HepG2 (cell line): ENCODE data around the gene LMAN2. TPM values are rescaled to one million over a fixed set of nuclear protein-coding genes. Genes with fewer than 3 reads are reported as not detected.

Source experiments
- ATF3 ChIP-seq: sonication (generic); formaldehyde crosslinking; IDR thresholded peaks from 2 replicates; pipeline ENCODE4 v1.4.0; 2020; ENCODE audit warnings: missing genetic modification reagents
- BORCS8-MEF2B ChIP-seq: sonication (generic); formaldehyde crosslinking; IDR thresholded peaks from 2 replicates; pipeline ENCODE4 v1.8.0; 2022; ENCODE audit warnings: mild to moderate bottlenecking, missing genetic modification reagents
- CBX2 ChIP-seq, 2 experiments: fragments of 200-600 bp in 1 of 2; sonication (generic); formaldehyde crosslinking in 1 of 2; IDR thresholded peaks; 2 replicates each; pipeline versions ENCODE4 v1.7.0 to v1.8.1; 2018 to 2022; ENCODE audit warnings: low read depth in 2 of 2, low read length in 1 of 2, mild to moderate bottlenecking in 1 of 2, missing genetic modification reagents in 1 of 2
- CENPT ChIP-seq: sonication (generic); formaldehyde crosslinking; IDR thresholded peaks from 2 replicates; pipeline ENCODE4 v1.8.0; 2022; ENCODE audit warnings: low read depth, mild to moderate bottlenecking, moderate library complexity, missing genetic modification reagents
- DBP ChIP-seq: sonication (generic); formaldehyde crosslinking; IDR thresholded peaks from 2 replicates; pipeline ENCODE4 v1.4.0; 2020; ENCODE audit warnings: missing genetic modification reagents; ENCODE audit errors: not compliant biosample characterization
- MAFF ChIP-seq: IDR thresholded peaks from 2 replicates; pipeline ENCODE4 v1.6.1; 2011; ENCODE audit warnings: low read depth, low read length, improper control_type of control experiment
- PRDM15 ChIP-seq: sonication (generic); formaldehyde crosslinking; IDR thresholded peaks from 2 replicates; pipeline ENCODE4 v1.4.0; 2020; ENCODE audit warnings: missing genetic modification reagents
- RFX1 ChIP-seq: fragments of 450-650 bp; IDR thresholded peaks from 2 replicates; pipeline ENCODE4 v1.6.1; 2017
- SPEN ChIP-seq: sonication (generic); formaldehyde crosslinking; IDR thresholded peaks from 2 replicates; pipeline ENCODE4 v1.5.1; 2020; ENCODE audit warnings: low read depth, mild to moderate bottlenecking, missing genetic modification reagents
- THAP11 ChIP-seq: IDR thresholded peaks from 2 replicates; pipeline ENCODE4 v1.6.1; 2016; ENCODE audit warnings: missing biosample characterization, missing genetic modification reagents
- ZFP91 ChIP-seq: sonication (generic); formaldehyde crosslinking; IDR thresholded peaks from 2 replicates; pipeline ENCODE4 v1.9.0; 2022; ENCODE audit warnings: missing genetic modification reagents, mild to moderate bottlenecking, borderline replicate concordance
- ZNF18 ChIP-seq: sonication (generic); formaldehyde crosslinking; IDR thresholded peaks from 2 replicates; pipeline ENCODE4 v1.8.0; 2022; ENCODE audit warnings: mild to moderate bottlenecking, missing genetic modification reagents; ENCODE audit not compliant: insufficient replicate concordance
- ZNF280B ChIP-seq: sonication (generic); formaldehyde crosslinking; IDR thresholded peaks from 2 replicates; pipeline ENCODE4 v1.5.0; 2020; ENCODE audit warnings: missing genetic modification reagents, mild to moderate bottlenecking, borderline replicate concordance
- ZNF331 ChIP-seq: sonication (generic); formaldehyde crosslinking; IDR thresholded peaks from 2 replicates; pipeline ENCODE4 v1.4.0; 2020; ENCODE audit warnings: missing genetic modification reagents
- ZNF33B ChIP-seq: sonication (generic); formaldehyde crosslinking; IDR thresholded peaks from 2 replicates; pipeline ENCODE4 v1.5.1; 2020; ENCODE audit warnings: mild to moderate bottlenecking, missing genetic modification reagents
- ZNF556 ChIP-seq: sonication (generic); formaldehyde crosslinking; IDR thresholded peaks from 2 replicates; pipeline ENCODE4 v1.4.0; 2020; ENCODE audit warnings: mild to moderate bottlenecking, missing genetic modification reagents, borderline replicate concordance
- ZNF850 ChIP-seq: sonication (generic); formaldehyde crosslinking; conservative IDR thresholded peaks from 2 replicates; pipeline ENCODE4 v1.9.0; 2021; ENCODE audit warnings: mild to moderate bottlenecking, missing genetic modification reagents
- polyA plus RNA-seq, 8 experiments: library from polyadenylated mRNA; depleted of rRNA in 3 of 8; stranded (reverse) in 7 of 8; unstranded in 1 of 8; fragments of >200 nt; fragmentation: Illumina TruSeq in 4 of 8; extraction: Trizol in 4 of 8; gene quantifications; 2 replicates each; pipeline versions ENCODE4 v1.2.1 to v1.2.3, GENCODE V29; 2011 to 2016; ENCODE audit warnings: low read depth in 4 of 8, missing spikeins in 1 of 8, mixed read lengths in 1 of 8; ENCODE audit not compliant: insufficient read depth in 1 of 8
- total RNA-seq, 5 experiments: library from RNA; depleted of rRNA; stranded (reverse); fragments of >200 nt; fragmentation: Illumina TruSeq; extraction: Trizol; gene quantifications; 2 replicates each; pipeline ENCODE4 v1.2.3, GENCODE V29; 2016; ENCODE audit warnings: low read depth in 1 of 5

The LMAN2 gene
- total and polyA plus RNA-seq, 2 of the 13 experiments (the other 11 are each of a cell fraction or from before 2014, with no cell fraction given), result 191 to 197 TPM

- TF ChIP-seq ZNF280B (CRISPR knock-in tag) (no peak), THAP11 (peak; percentile 44; the same call in 1 of the 2 replicates), SPEN (CRISPR knock-in tag) (peak; percentile 34; the same call in 1 of the 2 replicates), CENPT (CRISPR knock-in tag) (no peak), ATF3 (peak; percentile 81), ZNF33B (CRISPR knock-in tag) (0 out of 2 replicates have a peak, but pooled peaks have one; percentile 60), RFX1 (no peak), PRDM15 (CRISPR knock-in tag) (no peak; the same call in 1 of the 2 replicates), ZNF556 (CRISPR knock-in tag) (0 out of 2 replicates have a peak, but pooled peaks have one; percentile 78), MAFF (peak; percentile 84), ZNF18 (peak; percentile 42), DBP (no peak), BORCS8-MEF2B (CRISPR knock-in tag) (no peak; the same call in 1 of the 2 replicates), ZNF331 (CRISPR knock-in tag) (peak; percentile 90), CBX2 (IDR thresholded peaks at IDR 0.05; ENCODE audit: low read depth, low read length) (no peak), CBX2 (CRISPR knock-in tag; IDR thresholded peaks at IDR 0.05; ENCODE audit: low read depth) (no peak), ZNF850 (no peak), ZFP91 (CRISPR knock-in tag) (peak; percentile 47)
These were observed 27.7 kb upstream of the LMAN2 start (continued) for GRCh38 chr5:177378884-177379883.
